ENCODE measurements around the gene KLHDC7A.

Gene KLHDC7A

DNA sequence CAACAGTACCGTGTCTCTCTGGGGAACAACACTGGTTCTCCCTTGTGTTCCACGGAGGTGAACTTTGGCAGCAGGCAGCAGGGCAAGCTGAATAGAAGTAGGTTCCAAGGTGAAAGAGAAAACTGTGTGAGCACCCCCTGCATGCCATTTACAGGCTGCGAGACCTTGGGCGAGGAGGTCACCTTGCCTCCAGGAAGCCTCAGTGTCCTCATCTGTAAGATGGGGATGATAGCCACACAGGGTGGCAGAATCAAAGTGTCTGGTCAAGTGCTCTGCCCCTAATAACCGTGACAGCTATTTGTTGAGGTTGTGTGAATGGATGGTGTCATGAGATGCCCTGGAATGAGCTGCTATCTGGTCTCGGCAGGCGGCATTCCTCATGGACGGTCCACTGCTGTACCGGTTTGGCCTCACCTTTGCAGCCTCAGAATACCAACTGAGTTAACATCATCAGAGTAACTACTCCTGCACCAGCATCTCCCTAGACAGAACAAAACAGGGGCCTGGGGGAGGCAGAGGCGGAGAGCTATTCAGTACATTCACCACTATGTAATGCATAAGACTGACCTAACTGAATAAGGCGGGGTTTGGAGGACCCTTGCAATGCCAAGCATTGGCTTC lies 7.4 kb upstream of the KLHDC7A start:
- no peak for DNase-seq

DNA sequence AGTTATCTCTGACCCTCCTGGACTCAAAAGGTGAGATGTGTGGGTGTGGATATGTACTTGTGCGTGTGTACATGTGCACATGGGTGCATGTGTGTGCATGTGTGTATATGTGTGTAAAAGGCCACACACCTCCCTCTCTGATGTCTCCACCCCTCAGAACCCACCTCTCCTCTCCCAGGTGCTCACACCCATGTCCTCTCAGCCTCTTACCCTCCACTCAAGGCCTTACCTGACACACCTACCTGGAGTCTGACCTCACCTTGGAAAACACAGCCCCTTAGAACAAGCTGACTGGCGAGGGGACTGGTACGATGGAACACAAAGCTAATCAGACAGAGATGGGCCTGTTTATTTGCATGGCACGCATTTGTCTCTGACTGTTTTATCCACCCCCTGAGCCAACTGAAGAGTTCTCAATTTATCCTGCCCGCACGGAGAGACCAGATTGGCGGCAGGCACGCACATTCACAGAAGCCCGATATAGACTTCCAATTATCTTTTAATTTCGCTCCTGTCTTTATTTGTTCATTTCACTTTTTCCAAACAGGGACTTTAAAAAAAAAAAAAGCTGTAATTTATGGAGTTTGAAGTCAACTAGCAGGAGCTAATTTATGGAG lies 6.1 kb upstream of the KLHDC7A start:
- no peak for DNase-seq

DNA sequence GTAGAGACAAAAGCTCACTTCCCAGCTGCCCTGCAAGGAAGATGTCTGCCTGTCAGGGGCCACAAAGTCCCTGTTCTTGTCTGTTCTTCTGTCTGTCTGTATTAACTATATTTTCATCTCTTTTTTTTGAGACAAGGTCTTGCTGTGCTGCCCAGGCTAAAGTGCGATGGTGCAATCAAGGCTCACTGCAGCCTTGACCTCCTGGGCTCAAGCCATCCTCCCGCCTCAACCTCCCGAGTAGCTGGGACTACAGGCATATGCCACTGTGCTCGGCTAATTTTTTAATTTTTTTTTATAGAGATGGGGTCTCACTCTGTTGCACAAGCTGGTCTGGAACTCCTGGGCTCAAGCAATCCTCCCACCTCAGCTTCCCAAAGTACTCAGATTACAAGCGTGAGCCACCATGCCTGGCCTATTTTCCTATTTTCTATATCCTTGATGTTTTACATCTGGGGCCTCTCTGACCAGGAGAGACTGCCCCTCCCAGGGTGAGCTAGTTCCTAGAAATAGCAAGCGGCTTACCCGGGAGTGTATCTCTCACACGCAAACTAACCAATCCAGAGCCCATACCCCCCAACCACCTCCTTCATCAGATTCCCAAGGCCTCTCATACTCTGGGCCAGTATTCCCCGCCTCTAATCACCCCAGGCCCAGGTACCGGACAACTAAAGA lies 5.4 kb upstream of the KLHDC7A start:
- DNase-seq = no peak

DNA sequence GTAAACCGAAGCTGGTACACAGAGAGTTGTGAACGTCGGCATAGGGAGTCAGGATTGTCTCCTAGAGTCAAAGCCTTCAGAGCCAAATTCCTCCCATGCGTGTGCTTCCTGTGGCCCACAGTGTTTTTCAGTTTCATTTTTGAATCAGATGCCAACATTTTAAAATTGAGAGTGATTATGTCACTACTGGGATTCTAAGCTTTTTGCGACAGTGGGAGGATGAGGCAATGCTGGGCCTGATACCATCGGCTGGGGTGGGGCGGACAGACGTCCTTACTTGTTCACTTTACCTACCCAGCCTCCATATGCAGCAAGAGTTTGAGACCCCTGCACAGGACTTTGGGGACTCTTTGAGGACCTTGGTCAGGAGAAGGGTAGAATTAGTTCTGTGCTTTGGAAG lies 1.3 kb upstream of the KLHDC7A start:
- no peak for DNase-seq

DNA sequence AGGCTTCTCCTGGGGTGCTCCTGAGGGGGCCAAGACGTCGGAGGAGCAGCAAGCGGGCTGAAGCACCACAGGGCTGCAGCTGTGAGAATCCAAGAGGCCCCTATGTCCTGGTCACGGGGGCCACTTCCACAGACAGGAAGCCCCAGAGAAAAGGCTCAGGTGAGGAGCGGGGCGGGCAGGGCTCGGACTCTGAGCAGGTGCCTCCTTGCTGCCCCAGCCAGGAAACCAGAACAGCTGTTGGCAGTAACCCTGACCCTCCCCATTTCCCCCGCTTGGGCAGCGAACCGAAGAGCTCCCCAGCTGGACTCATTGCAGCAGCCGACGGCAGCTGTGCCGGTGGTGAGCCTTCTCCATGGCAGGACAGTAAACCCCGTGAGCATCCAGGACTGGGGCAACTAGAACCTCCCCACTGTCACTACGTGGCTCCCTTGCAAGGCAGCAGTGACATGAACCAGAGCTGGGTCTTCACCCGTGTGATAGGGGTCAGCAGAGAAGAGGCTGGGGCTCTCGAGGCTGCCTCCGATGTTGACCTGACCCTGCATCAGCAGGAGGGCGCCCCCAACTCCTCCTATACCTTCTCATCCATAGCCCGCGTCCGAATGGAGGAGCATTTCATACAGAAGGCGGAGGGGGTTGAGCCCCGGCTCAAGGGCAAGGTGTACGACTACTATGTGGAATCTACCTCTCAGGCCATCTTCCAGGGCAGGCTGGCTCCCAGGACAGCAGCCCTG lies 625 bp downstream of the KLHDC7A start:
- no peak for DNase-seq

DNA sequence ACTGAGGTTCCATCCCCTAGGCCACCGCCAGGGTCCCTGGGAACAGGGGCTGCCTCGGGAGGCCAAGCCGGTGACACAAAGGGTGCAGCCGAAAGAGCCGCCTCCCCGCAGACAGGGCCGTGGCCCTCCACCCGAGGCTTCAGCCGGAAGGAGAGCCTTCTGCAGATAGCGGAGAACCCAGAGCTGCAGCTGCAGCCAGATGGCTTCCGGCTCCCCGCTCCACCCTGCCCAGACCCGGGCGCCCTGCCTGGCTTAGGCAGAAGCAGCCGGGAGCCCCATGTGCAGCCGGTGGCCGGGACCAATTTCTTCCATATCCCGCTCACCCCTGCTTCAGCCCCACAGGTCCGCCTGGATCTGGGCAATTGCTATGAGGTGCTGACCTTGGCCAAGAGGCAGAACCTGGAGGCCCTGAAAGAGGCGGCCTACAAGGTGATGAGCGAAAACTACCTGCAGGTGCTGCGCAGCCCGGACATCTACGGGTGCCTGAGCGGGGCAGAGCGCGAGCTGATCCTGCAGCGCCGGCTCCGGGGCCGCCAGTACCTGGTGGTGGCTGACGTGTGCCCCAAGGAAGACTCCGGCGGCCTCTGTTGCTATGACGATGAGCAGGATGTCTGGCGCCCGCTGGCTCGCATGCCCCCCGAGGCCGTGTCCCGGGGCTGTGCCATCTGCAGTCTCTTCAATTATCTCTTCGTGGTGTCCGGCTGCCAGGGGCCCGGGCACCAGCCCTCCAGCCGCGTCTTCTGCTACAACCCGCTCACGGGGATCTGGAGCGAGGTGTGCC lies 1.4 kb downstream of the KLHDC7A start:
- no peak for DNase-seq

DNA sequence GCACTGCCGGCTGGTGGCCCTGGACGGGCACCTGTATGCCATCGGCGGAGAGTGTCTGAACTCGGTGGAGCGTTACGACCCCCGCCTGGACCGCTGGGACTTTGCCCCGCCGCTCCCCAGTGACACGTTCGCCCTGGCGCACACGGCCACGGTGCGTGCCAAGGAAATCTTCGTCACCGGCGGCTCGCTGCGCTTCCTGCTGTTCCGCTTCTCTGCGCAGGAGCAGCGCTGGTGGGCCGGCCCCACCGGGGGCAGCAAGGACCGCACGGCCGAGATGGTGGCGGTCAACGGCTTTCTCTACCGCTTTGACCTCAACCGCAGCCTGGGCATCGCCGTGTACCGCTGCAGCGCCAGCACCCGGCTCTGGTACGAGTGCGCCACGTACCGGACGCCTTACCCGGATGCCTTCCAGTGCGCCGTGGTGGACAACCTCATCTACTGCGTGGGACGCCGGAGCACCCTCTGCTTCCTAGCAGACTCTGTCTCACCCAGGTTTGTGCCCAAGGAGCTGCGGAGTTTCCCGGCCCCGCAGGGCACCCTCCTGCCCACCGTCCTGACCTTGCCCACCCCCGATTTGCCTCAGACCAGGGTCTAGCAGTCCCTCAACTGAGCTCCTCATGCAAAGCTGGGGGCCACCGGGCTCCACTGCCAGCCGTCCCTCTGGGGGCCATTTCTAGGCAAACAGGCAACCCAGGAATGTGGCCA lies 2.1 kb downstream of the KLHDC7A start:
- DNase-seq = no peak

DNA sequence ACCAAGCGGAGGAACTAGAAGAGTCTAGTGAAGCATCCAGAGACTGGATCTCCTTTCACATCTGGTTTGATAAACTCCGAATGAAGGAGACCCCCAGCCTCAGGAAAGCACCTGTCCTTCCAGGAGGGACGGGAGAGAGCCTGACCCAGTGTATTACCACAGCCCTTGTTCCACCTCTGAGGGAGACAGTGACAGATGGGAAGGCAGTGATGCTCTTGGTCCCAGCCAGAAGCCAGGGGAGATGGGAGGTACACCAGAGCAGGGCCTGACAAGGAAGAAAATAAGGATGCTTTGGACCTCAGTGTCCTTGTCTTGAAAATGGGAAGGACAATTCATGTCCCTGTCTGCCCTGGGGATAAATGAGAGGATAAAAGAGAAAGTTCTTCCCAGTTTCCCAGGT lies 3.5 kb downstream of the KLHDC7A start:
- DNase-seq = no peak

DNA sequence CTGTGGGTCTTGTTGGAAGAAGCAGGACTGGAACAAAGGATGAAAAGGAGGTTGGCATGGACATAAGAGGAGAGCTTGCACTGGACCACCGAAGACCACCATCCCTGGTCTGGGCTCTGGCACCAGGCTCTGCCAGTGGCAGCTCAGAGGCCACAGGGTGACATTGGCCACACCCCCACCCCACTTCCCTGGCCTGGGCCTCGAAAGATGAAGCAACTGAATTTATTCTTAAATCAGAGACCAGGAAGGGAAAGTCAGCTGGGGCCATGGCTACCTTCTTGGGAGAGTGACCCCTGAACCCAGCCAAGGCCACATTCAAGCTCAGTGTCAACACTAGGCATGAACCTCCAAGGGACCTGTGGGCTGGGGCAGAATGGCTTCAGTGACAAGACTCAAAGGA lies 4.0 kb downstream of the KLHDC7A start:
- DNase-seq = no peak

DNA sequence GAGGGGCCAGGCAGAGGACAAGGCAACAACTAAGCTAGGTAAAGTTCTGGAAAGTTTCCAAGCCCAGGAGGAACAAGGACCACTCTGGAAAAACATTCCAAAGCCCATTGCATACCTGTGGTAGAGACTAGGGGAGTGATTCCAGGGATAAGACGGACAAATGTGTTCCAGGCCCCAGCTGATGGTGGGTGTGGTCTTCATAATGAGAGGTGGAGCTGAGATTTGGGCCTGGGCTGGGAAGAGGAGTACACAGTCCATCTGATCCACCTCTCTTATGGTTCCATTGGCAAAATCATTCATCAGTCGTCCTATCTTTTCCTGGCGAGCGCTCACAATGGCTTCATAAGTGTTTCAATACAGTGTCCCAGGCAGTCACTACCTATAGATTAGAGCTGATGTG lies 4.5 kb downstream of the KLHDC7A start:
- DNase-seq = no peak

DNA sequence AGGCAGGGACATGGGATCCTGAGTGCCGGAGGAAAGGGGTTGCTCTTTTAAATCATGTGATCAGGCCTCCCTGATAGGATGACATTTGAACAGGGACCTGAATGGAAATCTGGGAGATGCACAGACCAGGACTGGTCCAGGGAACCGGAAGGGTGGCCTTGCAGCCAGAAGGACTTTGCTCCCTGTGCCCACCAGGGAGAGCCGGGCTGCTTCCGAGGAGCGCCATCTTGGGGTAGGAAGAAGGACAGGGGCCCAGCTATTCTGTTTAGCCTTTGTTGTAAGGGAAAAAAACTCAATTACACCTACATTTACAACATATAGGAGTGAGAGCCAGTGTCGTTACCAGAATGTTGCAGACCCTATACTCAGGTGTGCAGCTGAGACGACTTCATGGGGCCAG lies 5.5 kb downstream of the KLHDC7A start:
- no peak for DNase-seq

DNA sequence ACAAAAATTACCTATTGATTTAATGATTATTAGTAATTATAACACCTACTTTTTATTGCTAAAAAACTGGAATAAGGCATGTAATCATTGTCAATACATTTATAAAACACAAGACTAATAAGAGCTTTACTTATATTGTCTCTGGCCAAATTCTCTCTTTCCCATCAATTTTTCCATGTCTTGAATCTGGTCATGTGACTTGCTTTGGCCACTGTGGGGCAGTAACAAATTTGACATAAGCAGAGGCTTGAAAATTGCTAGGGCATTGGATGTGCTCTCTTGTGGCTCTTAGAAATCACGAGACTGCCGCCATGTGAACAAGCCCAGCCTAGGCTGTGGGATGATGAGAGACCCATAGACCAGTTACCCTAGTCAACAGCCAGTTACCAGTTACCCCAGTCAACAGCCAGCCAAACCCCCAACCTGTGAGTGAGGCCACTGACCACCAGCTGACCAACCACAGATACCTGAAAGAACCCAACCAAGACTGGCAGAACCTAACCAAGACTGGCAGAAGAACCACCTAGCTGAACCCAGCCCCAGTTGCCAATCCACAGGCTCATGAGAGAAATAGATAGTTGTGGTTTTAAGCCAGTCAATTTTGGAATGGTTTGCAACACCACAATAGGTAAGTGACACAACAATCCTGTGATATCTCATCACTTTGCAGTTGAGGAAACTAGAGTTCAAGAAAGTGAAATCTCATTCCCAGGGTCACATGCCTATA lies 8.8 kb downstream of the KLHDC7A start:
- DNase-seq = no peak

DNA sequence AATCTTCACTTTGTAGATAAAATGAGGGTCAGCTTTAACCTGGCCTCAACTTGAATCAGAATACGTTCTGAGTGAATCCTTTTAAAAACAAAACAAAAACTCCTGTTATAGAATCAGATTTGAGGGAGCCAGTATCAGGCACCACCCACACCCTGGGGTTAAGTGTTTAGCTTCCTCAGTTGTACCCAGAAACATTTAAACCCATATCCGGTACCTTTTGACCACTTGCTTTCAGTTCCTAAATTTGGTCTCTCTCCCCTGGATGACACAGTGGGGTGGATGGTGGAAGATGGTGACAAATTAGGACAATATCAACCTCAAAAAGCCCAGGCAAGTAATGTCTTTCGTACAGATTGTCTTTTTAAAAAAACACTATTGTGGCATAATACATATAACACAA lies 10.4 kb downstream of the KLHDC7A start:
- no peak for DNase-seq

DNA sequence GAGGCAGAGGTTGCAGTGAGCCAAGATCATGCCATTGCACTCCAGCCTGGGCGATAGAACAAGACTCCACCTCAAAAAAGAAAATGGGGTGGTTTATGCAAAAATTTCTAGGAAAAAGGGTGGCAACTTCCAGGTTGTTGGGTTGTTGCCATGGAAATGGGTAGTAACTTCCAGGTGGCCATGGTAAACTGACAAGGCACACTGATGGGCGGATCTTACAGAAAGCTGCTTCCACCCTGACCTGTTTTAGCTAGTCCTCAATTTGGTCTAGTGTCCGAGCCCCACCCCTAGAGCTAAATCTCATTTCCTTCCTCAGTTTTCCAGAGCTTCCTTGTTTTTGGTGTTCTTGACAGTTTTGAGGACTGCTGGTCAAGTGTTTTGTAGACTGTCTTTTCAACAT lies 13.6 kb downstream of the KLHDC7A start:
- no peak for DNase-seq

DNA sequence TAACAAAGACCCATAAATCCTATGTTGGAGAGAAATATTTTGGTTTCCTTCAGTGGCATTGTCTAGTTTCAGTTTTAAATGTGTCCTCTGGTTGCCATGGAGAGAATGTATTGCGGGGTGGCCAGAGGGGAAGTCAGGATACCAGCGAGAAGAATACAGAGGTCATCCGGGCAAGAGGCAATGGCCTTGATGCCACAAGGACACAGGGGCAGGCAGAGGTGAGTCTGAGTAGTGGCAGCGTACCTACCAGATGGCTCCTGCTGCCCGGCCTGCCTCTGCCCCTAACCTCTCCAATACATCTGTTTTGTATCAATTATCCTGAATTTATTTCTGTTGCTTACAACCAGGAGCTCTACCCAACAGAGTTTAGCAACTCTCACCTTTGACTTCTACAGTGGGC lies 14.9 kb downstream of the KLHDC7A start:
- DNase-seq = no peak

DNA sequence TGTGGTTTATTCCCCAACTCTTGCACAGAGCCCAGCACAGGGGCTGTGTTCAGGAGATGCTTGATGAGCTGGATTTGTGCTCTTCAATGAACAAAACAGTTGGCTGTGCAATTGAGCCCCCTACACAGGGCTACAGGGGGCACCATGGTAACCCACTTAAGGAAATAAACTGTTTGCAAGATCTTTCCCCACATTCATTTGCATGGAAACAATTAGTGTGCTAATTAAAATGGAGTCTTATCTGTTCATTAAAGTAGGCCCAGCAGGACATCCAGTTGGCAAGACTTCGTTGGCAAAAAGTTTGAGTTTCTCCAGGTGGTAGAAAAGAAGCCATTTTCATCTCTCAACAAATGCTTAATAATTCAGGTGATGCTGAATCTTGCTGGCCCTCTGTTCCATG lies 15.3 kb downstream of the KLHDC7A start:
- no peak for DNase-seq

DNA sequence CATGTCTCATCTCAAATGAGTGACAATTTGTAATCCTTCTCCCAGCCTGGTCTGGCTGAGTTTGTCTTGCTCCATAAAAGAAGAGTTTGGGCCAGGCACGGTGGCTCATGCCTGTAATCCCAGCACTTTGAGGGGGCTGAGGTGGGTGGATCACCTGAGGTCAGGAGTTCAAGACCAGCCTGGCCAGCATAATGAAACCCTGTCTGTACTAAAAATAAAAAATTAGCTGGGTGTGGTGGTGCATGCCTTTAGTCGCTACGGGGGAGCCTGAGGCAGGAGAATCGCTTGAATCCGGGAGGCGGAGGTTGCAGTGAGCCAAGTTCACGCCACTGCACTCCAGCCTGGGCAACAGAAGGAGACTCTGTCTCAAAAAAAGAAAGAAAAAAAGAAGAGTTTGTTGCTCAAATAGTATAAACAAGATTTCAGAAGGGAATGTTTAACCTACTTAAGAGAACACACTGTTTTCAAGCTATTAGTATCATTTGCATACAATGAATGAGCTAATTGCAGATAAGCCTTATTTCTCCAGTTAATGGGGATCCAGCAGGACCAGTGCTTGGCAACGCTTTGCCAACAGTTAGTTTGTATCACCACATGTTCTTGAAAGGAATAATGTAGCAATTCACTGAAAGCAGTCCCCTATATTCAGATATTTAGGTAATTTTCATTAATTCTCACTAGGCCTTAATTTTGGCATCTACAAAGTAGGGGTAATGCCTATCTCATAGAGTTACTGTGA lies 15.9 kb downstream of the KLHDC7A start:
- no peak for DNase-seq

DNA sequence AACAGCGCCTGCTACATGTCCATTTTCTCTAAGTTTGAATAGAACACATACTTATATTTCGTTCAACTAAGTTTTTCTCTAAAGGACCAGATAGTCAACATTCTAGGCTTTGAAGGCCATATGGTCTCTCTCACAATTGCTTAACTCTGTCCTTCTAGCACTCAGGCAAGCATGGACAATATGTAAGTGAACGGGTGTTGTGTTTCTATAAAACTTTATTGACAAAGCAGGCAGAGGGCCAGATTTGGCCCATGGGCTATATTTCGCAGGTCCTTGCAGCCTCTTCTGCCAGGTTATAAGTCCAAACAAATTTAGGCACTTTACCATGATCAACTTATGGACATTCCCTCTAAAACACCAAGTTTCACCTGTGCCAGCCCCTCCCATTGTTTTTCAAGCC lies 21.1 kb downstream of the KLHDC7A start:
- DNase-seq = no peak

DNA sequence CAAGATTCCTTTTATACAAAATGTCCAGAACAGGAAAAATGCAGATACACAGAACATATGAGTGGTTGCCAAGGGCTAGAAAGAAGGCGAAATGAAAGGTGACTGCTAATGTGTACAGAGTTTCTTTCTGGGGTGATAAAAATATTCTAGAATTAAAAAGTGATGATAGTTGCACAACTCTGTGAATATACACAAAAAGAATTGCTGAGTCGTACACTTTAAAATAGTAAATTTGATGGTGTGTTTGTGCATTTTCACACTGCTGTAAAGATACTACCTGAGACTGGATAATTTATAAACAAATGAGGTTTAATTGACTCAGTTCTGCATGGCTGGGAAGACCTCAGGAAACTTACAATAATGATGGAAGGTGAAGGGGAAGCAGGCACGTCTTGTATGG lies 23.9 kb downstream of the KLHDC7A start:
- DNase-seq = no peak

DNA sequence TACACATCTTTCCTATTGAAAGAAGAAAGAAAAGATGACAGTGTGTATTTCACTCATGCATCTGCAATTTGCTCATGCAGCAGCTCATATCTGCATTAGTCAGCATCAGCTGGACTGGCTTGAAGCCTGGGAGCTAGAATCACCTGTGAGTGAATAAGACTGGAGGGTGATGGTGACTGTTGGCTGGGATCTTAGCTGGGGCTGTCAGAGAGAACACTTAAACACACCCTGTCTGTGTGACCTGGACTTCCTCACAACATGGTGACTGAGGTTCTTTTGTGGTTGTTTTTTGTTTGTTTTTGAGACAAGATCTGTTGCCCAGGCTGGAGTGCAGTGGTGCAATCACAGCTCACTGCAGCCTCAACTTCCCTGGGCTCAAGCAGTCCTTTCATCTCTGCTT lies 24.9 kb downstream of the KLHDC7A start:
- no peak for DNase-seq

DNA sequence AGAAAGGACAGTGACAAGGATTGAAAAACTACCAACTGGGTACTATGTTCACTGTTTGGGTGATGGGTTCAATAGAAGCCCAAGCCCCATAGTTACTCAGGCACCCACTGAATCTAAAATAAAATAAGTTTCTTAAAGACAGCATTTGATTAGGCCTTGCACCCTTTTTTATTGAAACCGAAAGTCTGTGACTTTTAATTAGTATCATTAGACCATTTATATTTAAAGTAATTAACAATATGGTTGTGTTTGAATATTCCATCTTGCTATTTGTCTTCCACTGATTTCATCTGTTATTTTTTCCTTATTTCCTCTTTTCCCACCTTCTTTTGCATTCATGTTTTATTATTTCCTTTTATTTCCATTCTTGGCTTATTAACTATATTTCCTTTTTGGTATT lies 27.4 kb downstream of the KLHDC7A start:
- no peak for DNase-seq

Measured in CD4-positive, alpha-beta T cell treated with Interleukin-10 for 1 hour (primary cell).